T-helper 1 cell (primary cell): ENCODE measurements around the gene KLHL17.

Experiments used
- DNase-seq, 5 donors: peaks; one replicate each; pipeline ENCODE4 v3.0.0-alpha.2; 2012 to 2020
- total RNA-seq, 4 donors: gene quantifications; one replicate each; lab custom pipeline; 2026; lab: John Stamatoyannopoulos, UW

The KLHL17 gene
- 12.2 to 20.2 (median 14.2) reads per million in 4 donors for total RNA-seq

- peak; percentile 56 to 81 (median 71) for DNase-seq
Observed at GRCh38 chr1:960363-961131, at the start of gene KLHL17. KLHL17 (plus strand) TSS chr1:960584; CDS start chr1:960694, 110 bp downstream.

- DNase-seq, result peak in 1 of 5 donors; percentile 13
Observed at GRCh38 chr1:910881-911721, 49.3 kb upstream of the KLHL17 start.

- DNase-seq, result no peak
Observed at GRCh38 chr1:911875-912739, 48.3 kb upstream of the KLHL17 start.

- no peak for DNase-seq
Observed at GRCh38 chr1:912740-913301, 47.6 kb upstream of the KLHL17 start.

- DNase-seq, result no peak
Observed at GRCh38 chr1:913491-914130, 46.8 kb upstream of the KLHL17 start.

GRCh38 chr1:914131-914890 lies 46.1 kb upstream of the KLHL17 start:
- peak in 1 of 5 donors; percentile 3 for DNase-seq

- no peak for DNase-seq
Observed at GRCh38 chr1:914891-915280, 45.5 kb upstream of the KLHL17 start.

GRCh38 chr1:915295-916172 lies 44.9 kb upstream of the KLHL17 start:
- peak in 2 of 5 donors; percentile 2 to 4 for DNase-seq

- DNase-seq, result no peak
Observed at GRCh38 chr1:916173-917075, 44.0 kb upstream of the KLHL17 start.

GRCh38 chr1:917076-917459 lies 43.3 kb upstream of the KLHL17 start:
- DNase-seq, result no peak

GRCh38 chr1:917466-918091 lies 42.8 kb upstream of the KLHL17 start:
- DNase-seq, result no peak

- no peak for DNase-seq
Observed at GRCh38 chr1:918353-918752, 42.0 kb upstream of the KLHL17 start.

GRCh38 chr1:918843-919242 lies 41.5 kb upstream of the KLHL17 start:
- DNase-seq, result no peak

- DNase-seq, result no peak
Observed at GRCh38 chr1:919271-919872, 41.0 kb upstream of the KLHL17 start.

GRCh38 chr1:920010-920409 lies 40.4 kb upstream of the KLHL17 start:
- DNase-seq, result no peak

- no peak for DNase-seq
Observed at GRCh38 chr1:920521-920920, 39.9 kb upstream of the KLHL17 start.

GRCh38 chr1:921011-921837 lies 39.2 kb upstream of the KLHL17 start:
- DNase-seq, result peak in 2 of 5 donors; percentile 21 to 32
